GM12878 (cell line): ENCODE data around the gene MID1. TPM values are rescaled to one million over a fixed set of nuclear protein-coding genes. Genes with fewer than 3 reads are reported as not detected.

Experiments used
- ATAC-seq: fragments of 200-7000 bp; cut with Tn5 transposase; 3 replicates; pipeline ENCODE4 v1.9.1; 2020; ENCODE audit warnings: mild to moderate bottlenecking, moderate library complexity
- BruUV-seq: library from RNA; stranded (reverse); fragments of 400-500 nt; replicated peaks from 2 replicates; lab custom pipeline; 2021; lab: Mats Ljungman, UMichigan
- CTCF ChIA-PET: fragments of 300-600 bp; sonication (Branson Sonifier 250); formaldehyde crosslinking; extraction: SDS; loops from one replicate; lab custom pipeline; 2021; ENCODE audit warnings: inconsistent platforms; lab: Yijun Ruan, JAX
- POLR2A ChIA-PET: fragments of 350-600 bp; formaldehyde crosslinking; extraction: SDS; loops from one replicate; lab custom pipeline; 2021; ENCODE audit warnings: inconsistent platforms; lab: Charles Lee
- RAD21 ChIA-PET: fragments of 300-600 bp; sonication (Branson Sonifier 250); formaldehyde crosslinking; loops from one replicate; lab custom pipeline; 2023; ENCODE audit warnings: antibody characterized with exemption; ENCODE audit not compliant: unreplicated experiment; lab: Charles Lee
- SMC1A ChIA-PET: fragments of 300-600 bp; sonication (Branson Sonifier 250); formaldehyde crosslinking; loops from one replicate; lab custom pipeline; 2023; ENCODE audit not compliant: unreplicated experiment, uncharacterized antibody; lab: Charles Lee
- DNase-seq: peaks from one replicate; pipeline ENCODE4 v3.0.0-alpha.2; 2011; ENCODE audit warnings: low read depth, low spot score
- FAIRE-seq: peaks from 3 replicates; lab custom pipeline; 2011; peaks lifted over from hg19 to GRCh38; lab: Jason Lieb, UNC
- H2AFZ ChIP-seq: 2 replicates; pipeline ENCODE4 v1.6.0; 2011; ENCODE audit warnings: low read depth, low read length, control low read depth; ENCODE audit not compliant: control insufficient read depth
- H3K27ac ChIP-seq: 2 replicates; pipeline ENCODE4 v1.5.1; 2011; ENCODE audit warnings: control low read depth; ENCODE audit not compliant: control insufficient read depth, insufficient read depth
- H3K27me3 ChIP-seq, 2 experiments: replicated peaks in 1 of 2; 2 replicates each; pipeline versions ENCODE4 v1.6.0 to v1.6.1; 2011; ENCODE audit warnings: low read length in 1 of 2; ENCODE audit not compliant: control insufficient read depth in 2 of 2, insufficient read depth in 2 of 2
- H3K36me3 ChIP-seq, 2 experiments: 2 replicates each; pipeline ENCODE4 v1.5.1; 2011; ENCODE audit warnings: low read length in 1 of 2; ENCODE audit not compliant: control insufficient read depth in 2 of 2, insufficient read depth in 2 of 2
- H3K4me1 ChIP-seq: 2 replicates; pipeline ENCODE4 v1.6.1; 2011; ENCODE audit warnings: mild to moderate bottlenecking, low read length, moderate library complexity, mixed read lengths; ENCODE audit not compliant: control insufficient read depth, insufficient read depth
- H3K4me2 ChIP-seq: 2 replicates; pipeline ENCODE4 v1.6.0; 2011; ENCODE audit warnings: control low read depth; ENCODE audit not compliant: control insufficient read depth, insufficient read depth
- H3K4me3 ChIP-seq: fragments of 200-600 bp; sonication (generic); 2 replicates; pipeline ENCODE4 v1.5.1; 2016
- H3K79me2 ChIP-seq: 2 replicates; pipeline ENCODE4 v1.6.0; 2011; ENCODE audit warnings: low read length; ENCODE audit not compliant: control insufficient read depth, insufficient read depth
- H3K9ac ChIP-seq: 2 replicates; pipeline ENCODE4 v1.8.0; 2011; ENCODE audit warnings: low read length, control low read depth, mixed read lengths; ENCODE audit not compliant: control insufficient read depth, insufficient read depth
- H3K9me3 ChIP-seq: replicated peaks from 3 replicates; pipeline ENCODE4 v1.5.1; 2011; ENCODE audit warnings: mild to moderate bottlenecking, low read length; ENCODE audit not compliant: control insufficient read depth, insufficient read depth
- H4K20me1 ChIP-seq: 2 replicates; pipeline ENCODE4 v1.6.0; 2011; ENCODE audit not compliant: control insufficient read depth, insufficient read depth
- ATF3 ChIP-seq: IDR thresholded peaks from 2 replicates; pipeline ENCODE4 v1.6.1; 2011; ENCODE audit warnings: low read depth, mild to moderate bottlenecking, low read length, moderate library complexity, borderline replicate concordance; ENCODE audit errors: extremely low read depth
- PKNOX1 ChIP-seq: fragments of 450-650 bp; IDR thresholded peaks from 2 replicates; pipeline ENCODE4 v1.6.1; 2016; ENCODE audit warnings: mild to moderate bottlenecking
- POLR2AphosphoS2 ChIP-seq: IDR thresholded peaks from 2 replicates; pipeline ENCODE4 v1.6.1; 2011; ENCODE audit warnings: low read depth, mild to moderate bottlenecking, low read length, improper control_type of control experiment, moderate library complexity
- RUNX3 ChIP-seq: IDR thresholded peaks from 2 replicates; pipeline ENCODE4 v1.6.1; 2012; ENCODE audit warnings: low read length, inconsistent platforms
- ZBTB40 ChIP-seq: fragments of 450-650 bp; IDR thresholded peaks from 2 replicates; pipeline ENCODE4 v1.6.1; 2016; ENCODE audit warnings: mild to moderate bottlenecking, moderate library complexity, borderline replicate concordance
- WGBS: methylation state at CpG from one replicate; pipeline ENCODE4 v1.1.6; 2016; ENCODE audit warnings: low lambda C conversion rate; ENCODE audit not compliant: insufficient replicate concordance, insufficient coverage; ENCODE audit errors: missing lambda C conversion rate; 5-methylcytosine and 5-hydroxymethylcytosine counted together
- in situ Hi-C: fragments of 300-500 bp; cut with MboI; formaldehyde crosslinking; loops from 9 replicates; pipeline ENCODE4 v1.14.3; 2018; ENCODE audit warnings: mixed read lengths
- intact Hi-C: fragments of 100-400 bp; cut with micrococcal nuclease; formaldehyde crosslinking; loops from one replicate; pipeline ENCODE4 v1.14.2; 2022; ENCODE audit not compliant: unreplicated experiment
- polyA plus RNA-seq, 11 experiments: library from polyadenylated mRNA; depleted of rRNA in 4 of 11; unstranded in 6 of 11; stranded (reverse) in 5 of 11; fragments of >200 nt; fragmentation: Nextera tagmentation in 4 of 11; fragmentation: Illumina TruSeq in 1 of 11; extraction: Ambion mirVana in 4 of 11; extraction: Trizol in 1 of 11; gene quantifications; 1 replicate in 1 of 11; 2 replicates in 10 of 11; pipeline versions ENCODE4 v1.2.1 to v1.2.3, GENCODE V29; 2011 to 2016; ENCODE audit warnings: inconsistent platforms in 2 of 11, missing spikeins in 2 of 11, low read depth in 1 of 11
- total RNA-seq, 4 experiments: library from RNA; depleted of rRNA in 3 of 4; stranded (reverse); fragments of >200 nt in 3 of 4; fragmentation: Illumina TruSeq in 1 of 4; extraction: Trizol in 1 of 4; gene quantifications; 2 replicates each; pipeline versions ENCODE4 v1.2.1 to v1.2.3, GENCODE V29; 2013 to 2021

The MID1 gene
- total and polyA plus RNA-seq, 10 of the 15 experiments (the other 5 are each of a cell fraction or from before 2014, with no cell fraction given) = 0.04 to 0.51 (median 0.14) TPM; not detected in 1

- no peak for TF ChIP-seq ZBTB40
These were observed 2.4 kb downstream of the MID1 start (continued) for GRCh38 chrX:10617999-10618351.

- ChIA-PET SMC1A (interaction anchor here (1.1 to 3.3 kb wide), 2 partner anchors 424 to 427 kb away, joined by 4 to 37 read pairs; no protein-coding TSS in a partner anchor), CTCF (interaction anchor here (0.8 to 6.0 kb wide), 8 partner anchors 8 to 427 kb away, joined by 3 to 79 read pairs (median 4); no protein-coding TSS in a partner anchor), POLR2A (no interaction called here), RAD21 (interaction anchor here (4.3 kb wide), 1 partner anchor 427 kb away, joined by 21 read pairs; no protein-coding TSS in a partner anchor)
- Histone ChIP-seq H3K79me2 (no peaks in the 10 kb centered on the region), H3K27ac (no peak overlapping the region), H4K20me1 (no peaks in the 10 kb centered on the region), H3K9me3 (no peaks in the 10 kb centered on the region), H3K4me3 (no peak overlapping the region), H3K4me1 (no peaks in the 10 kb centered on the region), H3K9ac (no peak overlapping the region), H3K27me3 (peaks cover 0 to 5% of the 10 kb centered on the region in 2 experiments), H3K36me3 (no peaks in the 10 kb centered on the region), H3K4me2 (no peak overlapping the region), H2AFZ (no peak overlapping the region)
- in situ Hi-C loops (loop anchor here (5.0 to 25.0 kb wide), 2 partner anchors 425 to 630 kb away; no protein-coding TSS in a partner anchor), intact Hi-C loops (no loop called here)
- DNase-seq (no peak), ATAC-seq (no peak), FAIRE-seq (no peak)
- 25% methylated on average over 10 of the region's 10 CpGs for WGBS
- no TSS peak for BruUV-seq
- TF ChIP-seq ATF3 (no peak), PKNOX1 (no peak), RUNX3 (no peak), POLR2AphosphoS2 (no peak)
These were observed 3.0 kb downstream of the MID1 start for GRCh38 chrX:10617186-10617998.
